Endothelial cell of umbilical vein (primary cell): ENCODE data around the gene SMARCAD1. TPM values are rescaled to one million over a fixed set of nuclear protein-coding genes. Genes with fewer than 3 reads are reported as not detected.

Experiments
- BruUV-seq: library from RNA; stranded (reverse); fragments of 400-500 nt; replicated peaks from 2 replicates; lab custom pipeline; 2021; lab: Mats Ljungman, UMichigan
- CTCF ChIA-PET: fragments of 300-600, 350-600 bp; sonication (Branson Sonifier 250); formaldehyde crosslinking; loops from one replicate; lab custom pipeline; 2021; ENCODE audit warnings: antibody characterized with exemption, inconsistent platforms; lab: Charles Lee
- POLR2A ChIA-PET: fragments of 300-600, 350-600 bp; sonication (Branson Sonifier 250); formaldehyde crosslinking; loops from one replicate; lab custom pipeline; 2021; ENCODE audit warnings: antibody characterized with exemption, inconsistent platforms; lab: Charles Lee
- DNase-seq: peaks from one replicate; pipeline ENCODE4 v3.0.0-alpha.2; 2011; ENCODE audit warnings: low read depth, low spot score
- FAIRE-seq: peaks from 2 replicates; lab custom pipeline; 2011; peaks lifted over from hg19 to GRCh38; lab: Jason Lieb, UNC
- H2AFZ ChIP-seq: 2 replicates; pipeline ENCODE4 v1.6.0; 2012; ENCODE audit warnings: low read depth, low read length, control low read depth, inconsistent platforms
- H3K27ac ChIP-seq: 2 replicates; pipeline ENCODE4 v1.5.1; 2011; ENCODE audit warnings: low read depth, mild to moderate bottlenecking, control low read depth, low read length, moderate library complexity; ENCODE audit not compliant: insufficient read depth
- H3K27me3 ChIP-seq, 2 experiments: 2 replicates each; pipeline versions ENCODE4 v1.6.0 to v1.6.1; 2011; ENCODE audit warnings: low read length in 2 of 2, mixed read lengths in 1 of 2; ENCODE audit not compliant: control insufficient read depth in 2 of 2, insufficient read depth in 2 of 2
- H3K36me3 ChIP-seq, 2 experiments: 2 replicates in 1 of 2; 3 replicates in 1 of 2; pipeline ENCODE4 v1.5.1; 2011; ENCODE audit warnings: low read length in 2 of 2, mild to moderate bottlenecking in 1 of 2, moderate library complexity in 1 of 2; ENCODE audit not compliant: control insufficient read depth in 2 of 2, insufficient read depth in 2 of 2; ENCODE audit errors: extremely low read depth in 1 of 2
- H3K4me1 ChIP-seq: 3 replicates; pipeline ENCODE4 v1.5.1; 2011; ENCODE audit warnings: mild to moderate bottlenecking, low read length; ENCODE audit not compliant: control insufficient read depth, insufficient read depth; ENCODE audit errors: extremely low read depth
- H3K4me2 ChIP-seq: 2 replicates; pipeline ENCODE4 v1.6.1; 2011; ENCODE audit warnings: low read length, control low read depth, mixed read lengths; ENCODE audit not compliant: insufficient read depth
- H3K4me3 ChIP-seq, 3 experiments: fragments of 200-600 bp in 1 of 3; sonication (generic), shearing (Covaris generic) in 1 of 3; replicated peaks in 1 of 3; 2 replicates each; pipeline ENCODE4 v1.5.1; 2011 to 2016; ENCODE audit warnings: control low read depth in 3 of 3, low read length in 3 of 3, mild to moderate bottlenecking in 2 of 3, inconsistent platforms in 1 of 3, low read depth in 1 of 3, moderate library complexity in 1 of 3; ENCODE audit not compliant: insufficient read depth in 1 of 3
- H3K79me2 ChIP-seq: 2 replicates; pipeline ENCODE4 v1.6.0; 2012; ENCODE audit warnings: low read length, inconsistent platforms; ENCODE audit not compliant: control insufficient read depth, insufficient read depth
- H3K9ac ChIP-seq: replicated peaks from 2 replicates; pipeline ENCODE3; 2011; ENCODE audit warnings: low read length, control low read depth; ENCODE audit not compliant: insufficient read depth; ENCODE audit errors: extremely low read depth
- H3K9me1 ChIP-seq: replicated peaks from 3 replicates; pipeline ENCODE4 v1.6.0; 2011; ENCODE audit warnings: mild to moderate bottlenecking, low read length; ENCODE audit not compliant: control insufficient read depth, insufficient read depth; ENCODE audit errors: extremely low read depth
- H3K9me3 ChIP-seq: replicated peaks from 2 replicates; pipeline ENCODE4 v1.5.1; 2012; ENCODE audit warnings: low read length, inconsistent platforms; ENCODE audit not compliant: control insufficient read depth, insufficient read depth
- H4K20me1 ChIP-seq: replicated peaks from 2 replicates; pipeline ENCODE3; 2011; ENCODE audit warnings: mild to moderate bottlenecking, low read length; ENCODE audit not compliant: control insufficient read depth, insufficient read depth; ENCODE audit errors: extremely low read depth
- EZH2 ChIP-seq: IDR thresholded peaks from 2 replicates; pipeline ENCODE4 v1.6.1; 2012; ENCODE audit warnings: borderline replicate concordance, low read depth, mild to moderate bottlenecking, moderate library complexity, low read length, inconsistent platforms; ENCODE audit not compliant: severe bottlenecking
- FOS ChIP-seq: IDR thresholded peaks from 2 replicates; pipeline ENCODE4 v1.6.1; 2011; ENCODE audit warnings: mild to moderate bottlenecking, low read length, moderate library complexity, borderline replicate concordance; ENCODE audit not compliant: insufficient read depth
- GATA2 ChIP-seq: IDR thresholded peaks from 2 replicates; pipeline ENCODE4 v1.7.0; 2011; ENCODE audit warnings: low read depth, mild to moderate bottlenecking, moderate library complexity, mixed read lengths, low read length; ENCODE audit not compliant: insufficient read length, insufficient read depth
- JUN ChIP-seq: IDR thresholded peaks from 2 replicates; pipeline ENCODE4 v1.6.1; 2011; ENCODE audit warnings: borderline replicate concordance, low read depth; ENCODE audit not compliant: insufficient read length, insufficient read depth
- MYC ChIP-seq: IDR thresholded peaks from one replicate; pipeline ENCODE4 v1.6.1; 2011; ENCODE audit warnings: mild to moderate bottlenecking, low read depth, low read length
- POLR2A ChIP-seq: IDR thresholded peaks from 2 replicates; pipeline ENCODE4 v1.6.1; 2012; ENCODE audit warnings: low read depth, mild to moderate bottlenecking, control low read depth, low read length
- POLR2AphosphoS5 ChIP-seq: IDR thresholded peaks from 2 replicates; pipeline ENCODE4 v1.6.1; 2012; ENCODE audit warnings: low read depth, mild to moderate bottlenecking, control low read depth, low read length, moderate library complexity; ENCODE audit not compliant: insufficient read depth
- dilution Hi-C: fragments of 300-500 bp; cut with MboI; formaldehyde crosslinking; loops from one replicate; pipeline ENCODE4 v1.15.0; 2019; ENCODE audit warnings: low sequenced_read_pairs; ENCODE audit not compliant: extremely low pct_ligation_motif_present
- intact Hi-C: fragments of 100-400 bp; cut with micrococcal nuclease; formaldehyde crosslinking; loops from one replicate; pipeline ENCODE4 v1.10.0; 2022
- polyA plus RNA-seq, 4 experiments: library from polyadenylated mRNA; depleted of rRNA in 3 of 4; stranded (reverse) in 3 of 4; unstranded in 1 of 4; fragments of >200 nt; gene quantifications; 2 replicates each; pipeline versions ENCODE4 v1.2.1 to v1.2.3, GENCODE V29; 2011 to 2012; ENCODE audit warnings: missing spikeins in 1 of 4
- total RNA-seq: library from RNA; stranded (reverse); gene quantifications from 2 replicates; pipeline ENCODE4 v1.2.3, GENCODE V29; 2021
- TF ChIP-seq, protein P1 (sequence below), 2 donors: IDR thresholded peaks; 1 replicate in 1 of 2; 2 replicates in 1 of 2; pipeline ENCODE4 v1.5.1; 2011; ENCODE audit warnings: low read length in 2 of 2, mild to moderate bottlenecking in 2 of 2, moderate library complexity in 2 of 2, control low read depth in 1 of 2, inconsistent platforms in 1 of 2, low read depth in 1 of 2; ENCODE audit not compliant: insufficient read depth in 1 of 2; ENCODE audit errors: extremely low read depth in 1 of 2
- TF ChIP-seq, protein P2 (sequence below): IDR thresholded peaks from 2 replicates; pipeline ENCODE4 v1.6.1; 2011; ENCODE audit not compliant: insufficient read depth, insufficient read length

SMARCAD1 gene
- total and polyA plus RNA-seq, 2 donors (not counting 3 experiments of a cell fraction or from before 2014, with no cell fraction given) = 15.5 to 34.8 TPM

DNA sequence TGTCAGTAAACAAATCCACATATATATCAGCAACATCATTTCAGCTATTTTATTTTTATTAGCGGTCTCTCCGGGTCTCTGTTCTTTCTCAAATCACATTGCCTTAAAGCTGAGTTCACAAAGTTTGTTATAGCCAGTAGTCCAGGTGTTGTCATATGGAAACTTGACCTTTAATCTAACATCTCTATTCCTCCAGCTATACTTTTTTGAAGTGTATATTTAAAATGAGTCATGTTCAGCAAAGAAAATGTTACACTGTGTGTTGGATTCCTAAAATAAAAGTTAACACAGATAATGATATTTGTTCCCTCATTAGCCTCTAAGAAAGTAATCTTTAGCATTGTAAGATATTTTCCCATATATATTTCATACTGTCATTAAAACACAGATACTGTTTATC lies 63.6 kb downstream of the SMARCAD1 start:
- Histone ChIP-seq H3K4me1 (no peaks in the 10 kb centered on the region), H3K9ac (no peak overlapping the region), H4K20me1 (no peaks in the 10 kb centered on the region), H3K4me3 (no peak overlapping the region), H3K9me1 (no peaks in the 10 kb centered on the region), H3K4me2 (no peak overlapping the region), H3K36me3 (peaks cover 3 to 7% of the 10 kb centered on the region in 2 experiments), H3K27me3 (no peaks in the 10 kb centered on the region), H3K27ac (no peak overlapping the region), H3K9me3 (no peaks in the 10 kb centered on the region), H2AFZ (no peak overlapping the region), H3K79me2 (no peaks in the 10 kb centered on the region)
- FAIRE-seq = no peak
- no peak for DNase-seq
- intact Hi-C loops = no loop called here
- no peak for TF ChIP-seq JUN
- TF ChIP-seq, protein P1, sequence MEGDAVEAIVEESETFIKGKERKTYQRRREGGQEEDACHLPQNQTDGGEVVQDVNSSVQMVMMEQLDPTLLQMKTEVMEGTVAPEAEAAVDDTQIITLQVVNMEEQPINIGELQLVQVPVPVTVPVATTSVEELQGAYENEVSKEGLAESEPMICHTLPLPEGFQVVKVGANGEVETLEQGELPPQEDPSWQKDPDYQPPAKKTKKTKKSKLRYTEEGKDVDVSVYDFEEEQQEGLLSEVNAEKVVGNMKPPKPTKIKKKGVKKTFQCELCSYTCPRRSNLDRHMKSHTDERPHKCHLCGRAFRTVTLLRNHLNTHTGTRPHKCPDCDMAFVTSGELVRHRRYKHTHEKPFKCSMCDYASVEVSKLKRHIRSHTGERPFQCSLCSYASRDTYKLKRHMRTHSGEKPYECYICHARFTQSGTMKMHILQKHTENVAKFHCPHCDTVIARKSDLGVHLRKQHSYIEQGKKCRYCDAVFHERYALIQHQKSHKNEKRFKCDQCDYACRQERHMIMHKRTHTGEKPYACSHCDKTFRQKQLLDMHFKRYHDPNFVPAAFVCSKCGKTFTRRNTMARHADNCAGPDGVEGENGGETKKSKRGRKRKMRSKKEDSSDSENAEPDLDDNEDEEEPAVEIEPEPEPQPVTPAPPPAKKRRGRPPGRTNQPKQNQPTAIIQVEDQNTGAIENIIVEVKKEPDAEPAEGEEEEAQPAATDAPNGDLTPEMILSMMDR (IDR thresholded peaks at IDR 0.05; ENCODE audit: extremely low read depth in 1 of 2, insufficient read depth in 1 of 2, low read depth in 1 of 2, low read length in 2 of 2) = no peak
- no peak for TF ChIP-seq GATA2
- TF ChIP-seq FOS = no peak
- TF ChIP-seq EZH2 = no peak
- no peak for TF ChIP-seq POLR2AphosphoS5
- TF ChIP-seq MYC = no peak
- TF ChIP-seq POLR2A = no peak
- TF ChIP-seq, protein P2, sequence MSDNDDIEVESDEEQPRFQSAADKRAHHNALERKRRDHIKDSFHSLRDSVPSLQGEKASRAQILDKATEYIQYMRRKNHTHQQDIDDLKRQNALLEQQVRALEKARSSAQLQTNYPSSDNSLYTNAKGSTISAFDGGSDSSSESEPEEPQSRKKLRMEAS = no peak
- ChIA-PET POLR2A (no interaction called here), CTCF (no interaction called here)
- no TSS peak for BruUV-seq
- dilution Hi-C loops = no loop called here
